ENCODE results near the gene COX7A2L.
"Not testable (repeated sequence)": the region's sequence is repeated elsewhere in the genome, so short reads cannot be mapped to it uniquely, and the experiment has no call there.

The COX7A2L gene, protein sequence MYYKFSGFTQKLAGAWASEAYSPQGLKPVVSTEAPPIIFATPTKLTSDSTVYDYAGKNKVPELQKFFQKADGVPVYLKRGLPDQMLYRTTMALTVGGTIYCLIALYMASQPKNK

GRCh38 chr2:42360890-42361727 lies at the start of gene COX7A2L:
TSS of gene COX7A2L (minus strand) at chr2:42361217. CDS start at chr2:42361161, 56 bp downstream.
- peak; percentile 92 to 93 for DNase-seq (ENCODE audit: low read depth in 2 of 2, low spot score in 1 of 2)

DNA sequence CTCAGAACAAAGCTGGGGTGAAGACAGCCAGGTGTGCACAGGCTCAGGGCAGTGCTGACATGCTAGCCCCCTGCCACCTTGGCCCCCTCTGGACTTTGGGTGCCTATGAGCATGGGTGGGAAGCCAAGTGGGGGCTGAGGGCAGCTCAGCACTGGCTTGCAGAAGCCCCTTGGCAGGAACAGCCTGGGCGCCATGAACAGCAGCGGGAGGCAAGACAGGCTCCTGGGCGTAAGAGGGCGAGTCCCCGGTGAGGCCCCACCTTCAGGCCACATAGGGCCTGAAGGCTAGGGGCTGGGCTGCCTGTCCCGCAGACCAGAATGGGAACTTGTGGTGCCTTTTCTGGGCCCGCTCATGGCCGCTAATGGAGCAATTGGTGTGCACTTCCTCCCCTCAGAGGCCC lies 47.0 kb upstream of the COX7A2L start:
- no peak for DNase-seq (ENCODE audit: low read depth in 2 of 2, low spot score in 1 of 2)

- no peak for DNase-seq (ENCODE audit: low read depth in 2 of 2, low spot score in 1 of 2)
These were observed 46.5 kb upstream of the COX7A2L start for GRCh38 chr2:42407476-42407875.

- no peak for DNase-seq (ENCODE audit: low read depth in 2 of 2, low spot score in 1 of 2)
These were observed 43.7 kb upstream of the COX7A2L start for GRCh38 chr2:42404676-42405075.

GRCh38 chr2:42401773-42402172 lies 40.8 kb upstream of the COX7A2L start:
- DNase-seq (ENCODE audit: low read depth in 2 of 2, low spot score in 1 of 2): no peak

DNA sequence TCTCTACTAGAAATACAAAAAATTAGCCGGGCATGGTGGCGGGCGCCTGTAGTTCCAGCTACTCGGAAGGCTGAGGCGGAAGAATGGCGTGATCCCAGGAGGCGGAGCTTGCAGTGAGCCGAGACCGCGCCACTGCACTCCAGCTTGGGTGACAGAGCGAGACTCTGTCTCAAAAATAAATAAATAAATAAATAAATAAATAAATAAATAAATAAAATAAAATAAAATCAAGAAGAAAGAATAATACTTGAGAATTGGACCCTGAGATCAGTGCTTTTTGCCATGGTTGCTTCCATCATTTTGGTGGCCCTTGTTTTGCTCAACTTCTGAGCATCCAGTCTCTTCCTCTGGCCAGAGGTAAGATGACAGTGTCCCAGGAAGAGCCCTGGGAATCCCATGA lies 37.0 kb upstream of the COX7A2L start:
- not testable (repeated sequence) for DNase-seq (ENCODE audit: low read depth in 2 of 2, low spot score in 1 of 2)

DNA sequence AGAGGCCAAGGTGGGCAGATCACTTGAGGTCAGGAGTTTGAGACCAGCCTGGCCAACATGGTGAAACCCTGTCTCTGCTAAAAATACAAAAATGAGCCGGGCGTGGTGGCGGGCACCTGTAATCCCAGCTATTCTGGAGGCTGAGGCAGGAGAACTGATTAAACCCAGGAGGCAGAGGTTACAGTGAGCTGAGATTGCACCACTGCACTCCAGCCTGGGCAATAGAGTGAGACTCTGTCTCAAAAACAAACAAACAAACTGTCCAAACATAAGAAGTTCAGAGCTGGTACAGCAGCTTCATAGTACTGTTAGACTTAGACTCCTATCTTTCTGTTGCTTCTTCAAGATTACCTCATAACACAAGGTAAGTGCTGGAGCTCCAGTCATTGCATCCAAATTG lies 32.3 kb upstream of the COX7A2L start:
- not testable (repeated sequence) for DNase-seq (ENCODE audit: low read depth in 2 of 2, low spot score in 1 of 2)

DNA sequence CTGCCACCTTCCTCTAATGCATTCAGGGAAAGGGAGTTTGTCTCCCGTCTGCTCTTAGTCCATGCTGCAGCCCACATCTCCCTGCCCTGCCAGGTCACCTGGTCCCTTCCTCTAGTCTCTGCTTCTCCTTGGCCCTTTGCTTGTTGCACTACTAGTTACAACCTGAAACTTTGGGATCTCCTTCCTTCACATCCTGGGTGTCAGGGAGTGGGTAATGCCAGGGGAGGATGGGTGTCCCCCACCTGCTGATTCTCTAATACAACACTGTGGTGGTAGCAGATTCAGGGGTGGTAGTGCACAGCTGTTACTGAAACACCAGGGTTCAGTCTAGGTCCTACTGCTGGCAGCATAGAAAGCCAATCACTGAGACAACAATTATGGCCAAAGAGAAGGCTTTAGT lies 31.2 kb upstream of the COX7A2L start:
- DNase-seq (ENCODE audit: low read depth in 2 of 2, low spot score in 1 of 2): no peak

- no peak for DNase-seq (ENCODE audit: low read depth in 2 of 2, low spot score in 1 of 2)
These were observed 29.5 kb upstream of the COX7A2L start for GRCh38 chr2:42390401-42390969.

GRCh38 chr2:42386682-42387081 lies 25.7 kb upstream of the COX7A2L start:
- no peak for DNase-seq (ENCODE audit: low read depth in 2 of 2, low spot score in 1 of 2)

DNA sequence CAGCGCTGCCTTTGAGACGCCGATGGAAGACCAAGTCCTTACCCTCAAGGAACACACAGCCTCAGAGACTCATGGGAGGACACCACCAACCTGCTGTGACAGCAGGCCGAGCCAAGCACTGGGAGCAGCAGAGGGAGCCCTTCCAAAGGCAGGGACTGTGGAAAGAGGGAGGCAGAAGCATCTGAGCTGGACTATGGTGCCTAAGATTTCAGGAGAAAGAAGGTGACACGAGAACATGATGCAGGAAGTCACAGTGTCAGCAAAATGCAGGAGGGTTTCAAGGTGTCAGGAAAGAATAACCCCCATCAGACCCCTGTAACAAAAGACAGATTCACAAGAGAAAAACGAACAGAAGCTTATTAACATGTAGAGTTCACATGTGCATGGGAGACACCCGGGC lies 24.2 kb upstream of the COX7A2L start:
- DNase-seq (ENCODE audit: low read depth in 2 of 2, low spot score in 1 of 2): no peak

- no peak for DNase-seq (ENCODE audit: low read depth in 2 of 2, low spot score in 1 of 2)
These were observed 23.0 kb upstream of the COX7A2L start for GRCh38 chr2:42383855-42384530.

- no peak for DNase-seq (ENCODE audit: low read depth in 2 of 2, low spot score in 1 of 2)
These were observed 21.1 kb upstream of the COX7A2L start for GRCh38 chr2:42382144-42382543.

- not testable (repeated sequence) for DNase-seq (ENCODE audit: low read depth in 2 of 2, low spot score in 1 of 2)
These were observed 19.0 kb upstream of the COX7A2L start for GRCh38 chr2:42380026-42380425.

GRCh38 chr2:42378415-42378814 lies 17.4 kb upstream of the COX7A2L start:
- DNase-seq (ENCODE audit: low read depth in 2 of 2, low spot score in 1 of 2): no peak

DNA sequence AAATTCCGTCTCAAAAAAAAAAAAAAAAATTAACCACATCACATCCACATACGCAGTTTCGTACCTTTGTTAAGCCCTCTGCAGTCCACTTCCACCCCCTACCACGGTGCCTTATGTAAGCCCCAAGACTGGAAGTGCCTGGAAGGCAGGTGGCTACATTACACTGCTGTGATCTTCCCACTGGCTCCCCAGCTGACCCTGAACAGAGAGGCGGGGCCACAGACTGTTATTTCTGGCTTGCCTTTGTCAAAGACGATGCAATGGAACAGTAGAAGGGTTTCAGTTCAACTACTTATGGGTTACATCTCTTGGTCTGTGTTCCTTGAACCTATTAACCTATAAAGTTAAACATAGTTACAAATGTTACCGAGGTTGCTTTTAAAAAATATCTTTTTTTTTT lies 15.7 kb upstream of the COX7A2L start:
- no peak for DNase-seq (ENCODE audit: low read depth in 2 of 2, low spot score in 1 of 2)

DNA sequence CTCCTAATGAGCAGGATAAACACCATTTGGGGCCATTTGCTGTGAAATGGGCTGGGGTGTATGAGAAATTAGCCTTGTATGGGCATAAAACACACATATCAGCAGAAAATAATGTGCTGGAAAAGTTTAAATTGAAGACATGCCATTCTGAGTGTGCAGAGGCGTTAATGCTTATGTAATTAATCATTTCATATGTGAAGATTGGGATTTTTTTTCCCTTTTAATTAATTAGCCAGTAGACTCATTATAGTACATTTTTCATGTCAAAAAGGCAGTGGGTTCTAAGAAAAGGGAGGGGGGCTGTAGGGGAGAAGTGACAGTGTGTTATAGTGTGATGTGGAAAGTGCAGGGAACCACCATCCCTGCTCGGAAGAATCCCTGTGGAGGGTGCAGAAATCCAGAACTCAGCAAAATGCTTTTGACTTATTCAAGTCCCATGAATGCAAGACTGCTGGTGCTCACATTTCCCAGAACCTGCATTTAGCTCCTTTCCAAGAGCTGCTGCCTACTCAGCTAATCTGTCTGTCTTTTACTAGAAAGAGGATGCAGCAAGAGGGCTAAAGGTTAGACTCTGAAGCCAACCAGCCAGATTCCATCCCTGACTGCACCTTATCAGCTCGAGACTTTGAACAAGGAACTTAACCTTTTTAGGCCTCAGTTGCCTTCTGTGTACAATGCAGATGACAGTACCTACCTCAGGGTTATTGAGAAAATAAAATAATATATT lies 11.6 kb upstream of the COX7A2L start:
- no peak for DNase-seq (ENCODE audit: low read depth in 2 of 2, low spot score in 1 of 2)

DNA sequence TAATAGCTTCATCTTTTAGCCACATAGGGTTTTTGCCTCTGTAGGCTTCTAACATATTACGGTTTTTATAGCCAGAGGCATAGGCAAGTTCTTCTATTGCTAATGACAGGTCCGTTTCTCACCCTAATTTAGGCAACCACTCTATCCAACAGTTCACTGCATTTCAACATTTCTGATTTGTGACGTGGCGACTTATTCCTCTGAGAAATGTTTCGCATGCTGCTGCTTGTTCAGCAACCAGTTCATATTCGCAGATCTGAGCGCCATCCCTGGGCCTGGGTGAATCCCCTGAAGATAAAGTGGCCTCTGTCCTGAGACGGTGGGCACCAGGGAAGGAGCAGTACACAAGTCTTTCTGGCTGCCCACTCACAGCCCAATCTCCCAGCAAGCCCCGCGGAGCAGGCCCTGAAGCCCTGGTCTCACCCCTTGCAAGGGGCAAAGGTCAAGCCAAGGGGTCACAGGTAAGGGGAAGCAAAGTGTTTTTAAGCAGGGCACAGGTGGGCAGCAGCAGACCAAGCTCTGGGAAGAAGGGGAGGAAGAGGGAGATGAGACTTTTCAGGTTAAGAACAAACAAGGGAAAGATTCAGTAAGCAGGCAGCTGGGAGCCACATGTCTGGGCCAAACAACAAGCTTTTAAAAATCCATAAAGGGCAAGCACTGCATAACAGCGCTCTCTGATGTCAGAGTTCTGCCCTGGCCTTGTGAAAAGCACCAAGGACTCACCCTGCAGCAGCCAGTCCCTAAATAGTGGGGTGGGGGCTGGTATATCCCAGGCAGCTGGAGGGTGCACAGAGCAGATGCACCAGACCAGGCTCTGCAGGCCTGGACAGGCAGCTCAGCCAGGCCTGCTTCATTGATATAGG lies 10.8 kb upstream of the COX7A2L start:
- no peak for DNase-seq (ENCODE audit: low read depth in 2 of 2, low spot score in 1 of 2)

GRCh38 chr2:42369532-42370229 lies 8.7 kb upstream of the COX7A2L start:
- DNase-seq (ENCODE audit: low read depth in 2 of 2, low spot score in 1 of 2): no peak

Data from stimulated activated CD8-positive, alpha-beta memory T cell treated with anti-CD3 and anti-CD28 coated beads, Interleukin-4, amount 100 ng/mL, for 1 hour (primary cell).